Skin of body (tissue), 2 donors: Measurements from ENCODE around the gene ZBTB7B. TPM values are rescaled to one million over a fixed set of nuclear protein-coding genes. Genes with fewer than 3 reads are reported as not detected.
A peak's percentile ranks its signal among the peaks of the same experiment; 100 is the strongest.
"Not testable (repeated sequence)": the region's sequence is repeated elsewhere in the genome, so short reads cannot be mapped to it uniquely, and the experiment has no call there.

ENCODE experiments used
- DNase-seq: peaks from one replicate; lab custom pipeline; 2025; lab: John Stamatoyannopoulos, UW
- total RNA-seq: library from RNA; depleted of rRNA; stranded (reverse); fragments of >200 nt; gene quantifications from one replicate; pipeline ENCODE4 v1.2.3, GENCODE V29; 2014

ZBTB7B gene
- total RNA-seq, 1 donor from 2014 or later = 25.5 TPM

DNA sequence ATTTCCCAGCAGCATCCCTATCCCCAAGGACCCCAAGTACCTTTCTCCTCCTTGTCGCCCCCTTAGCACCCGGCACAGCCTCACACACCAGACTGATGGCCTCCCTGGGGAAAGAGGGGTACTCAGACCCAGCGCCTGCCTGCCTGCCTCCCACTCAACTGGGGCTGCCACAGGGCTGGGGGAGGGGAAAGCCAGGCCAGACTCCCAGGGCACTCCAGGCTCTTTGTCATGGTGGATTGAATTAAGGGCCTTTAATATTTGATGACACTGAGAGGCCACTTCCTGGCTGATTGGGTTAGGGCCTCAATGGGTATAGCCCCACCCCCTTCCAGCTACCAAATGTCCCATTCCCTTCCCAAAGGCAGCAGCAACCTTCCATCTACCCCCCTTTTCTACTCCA is 33.9 kb upstream of the ZBTB7B start:
- DNase-seq = no peak

DNA sequence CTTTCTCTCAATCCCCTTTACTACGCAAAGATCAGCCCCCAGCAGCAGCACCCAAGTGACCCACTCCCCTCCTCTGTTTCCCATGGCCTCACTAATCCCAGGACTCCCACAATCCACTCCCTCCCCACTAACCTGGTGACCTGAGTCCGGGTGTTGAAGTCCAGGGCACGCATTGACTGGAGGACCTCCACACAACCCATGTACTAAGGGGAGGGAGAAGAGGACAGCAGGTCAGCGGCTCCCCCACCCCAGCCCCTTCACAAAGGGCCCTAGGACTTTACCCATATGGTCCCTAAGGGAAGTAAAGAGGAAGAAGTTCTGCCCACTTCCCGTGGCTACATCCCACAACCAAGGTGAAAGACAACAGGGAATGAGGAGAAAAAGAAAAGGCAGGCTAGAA is 33.4 kb upstream of the ZBTB7B start:
- DNase-seq = no peak

DNA sequence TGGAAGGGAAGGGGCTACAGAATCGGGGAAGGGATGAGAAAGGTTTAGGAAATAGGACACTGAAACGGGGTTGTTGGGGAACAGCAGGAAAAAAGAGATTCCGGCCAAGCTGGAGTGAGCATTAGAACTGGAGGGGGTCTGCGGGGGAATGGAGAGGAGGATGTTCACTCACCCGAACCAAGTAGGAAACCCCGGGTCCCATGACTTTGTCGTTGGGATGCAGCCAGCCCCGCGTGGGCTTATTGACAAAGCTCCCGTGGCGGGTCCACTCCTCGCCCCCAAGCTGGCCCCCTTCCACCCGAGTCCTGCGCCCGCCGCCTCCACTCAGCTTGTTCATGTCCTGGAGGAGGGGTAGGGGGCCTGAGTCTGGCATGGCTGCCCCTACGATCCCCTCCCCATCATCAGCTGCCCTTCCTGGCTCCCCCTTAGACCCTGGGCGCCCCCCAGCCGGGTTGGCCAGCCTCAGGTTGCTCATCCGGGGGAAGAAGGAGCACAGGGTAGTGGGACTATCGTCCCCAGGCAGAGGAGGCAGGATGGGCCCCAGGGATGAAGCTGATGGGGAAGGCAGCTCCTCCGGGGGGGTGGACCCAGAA is 32.6 kb upstream of the ZBTB7B start:
- no peak for DNase-seq

DNA sequence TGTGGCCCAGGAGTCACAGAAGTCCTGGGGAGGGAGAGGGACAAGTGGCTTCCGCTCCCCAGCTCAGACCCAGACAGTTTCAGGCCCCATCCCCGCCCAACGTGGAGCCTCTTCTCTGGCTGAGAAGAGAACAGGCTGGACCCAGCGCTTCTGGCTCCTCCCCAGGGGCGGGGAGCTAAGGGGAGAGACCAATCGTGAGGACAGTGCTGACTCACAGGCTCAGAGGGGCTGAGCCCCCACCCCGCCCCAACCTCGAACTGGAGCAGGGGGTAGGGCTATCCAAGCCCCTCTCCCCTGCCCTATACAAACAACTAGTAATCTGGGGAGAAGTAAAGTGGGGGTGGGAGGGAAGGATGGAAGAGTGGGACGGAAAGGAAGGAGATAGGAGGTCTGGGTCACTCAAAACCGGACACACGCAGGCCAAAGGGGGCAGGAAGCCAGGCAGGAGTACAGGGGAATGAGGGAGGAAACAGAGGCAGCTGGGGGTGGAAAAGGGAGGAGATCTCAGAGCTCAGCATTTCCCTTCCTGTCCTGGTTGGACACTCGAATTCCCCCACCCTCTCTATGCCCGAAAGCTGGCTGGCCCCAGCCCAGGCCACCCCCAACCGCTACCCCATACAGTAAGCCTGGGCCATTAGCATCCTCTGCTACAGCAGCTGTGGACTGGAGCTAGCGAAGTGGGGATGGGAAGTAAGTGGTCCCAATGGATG is 31.8 kb upstream of the ZBTB7B start, which contains the start of gene SHC1:
Gene SHC1 (minus strand): TSS at position 117 of the 710 bp plus-strand sequence. CDS start 221 bp downstream, outside the sequence.
- DNase-seq = peak; percentile 95

DNA sequence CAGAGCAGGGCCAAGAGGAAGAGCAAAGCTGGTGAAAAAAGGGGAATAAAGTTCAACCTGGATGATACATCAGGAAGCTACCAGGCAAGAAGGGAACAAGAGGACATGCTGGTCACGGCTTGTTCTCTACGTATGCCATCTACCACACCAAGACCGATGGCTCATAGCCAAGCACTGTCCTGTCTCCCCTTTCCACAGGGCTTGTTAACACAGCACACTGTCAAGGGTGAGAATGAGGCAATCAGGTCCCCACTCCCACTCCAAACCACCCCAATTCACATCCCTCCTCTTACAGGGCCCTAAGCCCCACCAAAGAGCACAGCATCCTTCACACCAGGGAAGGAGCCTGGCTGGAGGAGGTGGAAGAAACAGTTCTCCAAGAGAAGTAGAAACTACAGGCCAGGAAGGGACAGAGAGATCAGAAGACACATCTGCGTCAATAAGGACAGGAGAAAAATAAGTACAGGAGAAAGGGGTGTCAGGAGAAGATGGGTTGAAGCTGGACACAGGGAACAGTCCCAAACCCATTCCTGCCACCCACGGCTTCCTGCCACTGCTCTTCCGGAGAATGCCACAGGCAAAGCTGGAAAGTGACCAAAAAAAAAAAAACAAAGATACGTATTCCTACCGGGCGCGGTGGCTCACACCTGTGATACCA is 31.1 kb upstream of the ZBTB7B start:
- no peak for DNase-seq

DNA sequence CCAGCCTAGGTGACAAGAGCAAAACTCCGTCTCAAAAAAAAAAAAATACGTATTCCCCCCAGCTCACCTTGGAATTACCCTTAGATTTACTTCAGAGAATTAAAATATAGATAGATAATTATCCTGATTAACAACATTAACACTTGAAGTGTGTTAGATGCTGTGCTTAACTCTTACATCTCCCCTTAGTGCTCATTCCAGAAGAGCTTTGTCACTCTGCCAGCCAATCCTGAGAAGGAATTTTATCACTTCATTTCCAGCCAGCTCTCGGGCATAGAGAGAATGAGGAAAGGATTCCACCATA is 30.4 kb upstream of the ZBTB7B start:
- no peak for DNase-seq

DNA sequence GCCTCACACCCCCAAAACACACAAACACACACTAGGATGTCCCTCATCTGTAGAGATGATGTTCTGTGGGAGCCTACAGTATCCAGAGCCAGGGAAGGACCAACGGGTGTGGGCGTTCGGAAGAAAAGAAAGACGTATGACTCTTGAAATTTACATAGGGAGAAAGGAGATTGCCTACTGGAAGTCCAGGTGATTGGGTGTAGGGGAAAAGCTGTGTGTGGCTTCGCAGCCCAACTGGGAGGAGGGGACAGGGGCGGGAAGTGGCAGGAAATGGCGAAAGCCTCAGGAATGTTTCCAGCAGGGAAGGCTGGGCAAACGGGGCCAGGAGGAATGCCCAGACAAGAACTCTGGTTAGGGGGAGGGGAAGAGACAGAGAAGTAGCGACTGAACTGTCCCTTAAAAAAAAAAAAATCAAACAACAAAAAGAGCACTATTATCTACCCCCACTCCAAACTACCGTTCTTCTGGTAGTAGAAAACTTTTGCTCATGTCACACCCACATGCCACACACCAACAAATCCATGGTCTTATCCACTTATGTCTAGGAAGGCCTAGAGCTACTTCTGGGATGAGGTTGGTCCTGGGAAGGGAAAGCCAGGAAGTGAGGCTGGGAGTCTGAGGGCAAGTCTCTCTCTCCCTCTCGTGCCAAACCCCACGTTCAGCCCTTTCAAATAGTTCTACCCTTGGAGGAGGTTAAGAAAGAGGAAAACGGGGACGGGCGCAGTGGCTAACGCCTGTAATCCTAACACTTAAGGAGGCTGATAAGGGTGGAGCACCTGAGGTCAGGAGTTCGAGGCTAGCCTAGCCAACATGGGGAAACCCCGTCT is 29.9 kb upstream of the ZBTB7B start:
- peak; percentile 20 for DNase-seq

DNA sequence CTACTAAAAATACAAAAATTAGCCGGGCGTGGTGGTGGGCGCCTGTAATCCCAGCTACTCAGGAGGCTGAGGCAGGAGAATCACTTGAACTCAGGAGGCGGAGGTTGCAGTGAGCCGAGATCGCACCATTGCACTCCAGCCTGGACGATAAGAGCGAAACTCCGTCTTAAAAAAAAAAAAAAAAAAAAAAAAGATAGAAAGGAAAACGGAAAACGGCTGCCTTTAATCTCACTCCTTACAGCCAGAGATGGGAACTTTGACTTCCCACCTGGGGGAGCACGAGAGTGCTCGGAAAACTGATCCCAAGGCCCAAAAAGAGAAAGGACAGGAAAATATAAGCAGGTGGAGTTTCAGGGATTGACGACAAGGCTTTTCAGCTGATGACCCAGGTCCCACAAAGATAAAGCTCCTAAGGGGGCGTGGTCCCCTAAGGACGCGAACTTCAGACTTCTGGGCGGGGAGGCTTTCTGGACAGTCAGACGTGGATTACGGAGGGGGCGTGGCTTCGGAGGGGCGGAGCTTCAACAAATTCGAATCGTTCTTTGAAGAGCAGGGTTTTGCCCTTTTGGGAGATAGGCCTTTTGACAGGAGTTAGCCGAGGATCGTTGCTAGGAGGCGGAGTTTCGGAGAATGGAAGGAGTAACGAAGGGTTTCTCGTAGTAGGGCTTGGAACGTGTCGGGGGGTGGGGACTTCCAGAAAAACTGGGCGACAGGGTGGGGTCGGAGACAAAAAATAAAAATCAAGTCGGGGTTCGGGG is 29.1 kb upstream of the ZBTB7B start:
- peak; percentile 94 for DNase-seq

DNA sequence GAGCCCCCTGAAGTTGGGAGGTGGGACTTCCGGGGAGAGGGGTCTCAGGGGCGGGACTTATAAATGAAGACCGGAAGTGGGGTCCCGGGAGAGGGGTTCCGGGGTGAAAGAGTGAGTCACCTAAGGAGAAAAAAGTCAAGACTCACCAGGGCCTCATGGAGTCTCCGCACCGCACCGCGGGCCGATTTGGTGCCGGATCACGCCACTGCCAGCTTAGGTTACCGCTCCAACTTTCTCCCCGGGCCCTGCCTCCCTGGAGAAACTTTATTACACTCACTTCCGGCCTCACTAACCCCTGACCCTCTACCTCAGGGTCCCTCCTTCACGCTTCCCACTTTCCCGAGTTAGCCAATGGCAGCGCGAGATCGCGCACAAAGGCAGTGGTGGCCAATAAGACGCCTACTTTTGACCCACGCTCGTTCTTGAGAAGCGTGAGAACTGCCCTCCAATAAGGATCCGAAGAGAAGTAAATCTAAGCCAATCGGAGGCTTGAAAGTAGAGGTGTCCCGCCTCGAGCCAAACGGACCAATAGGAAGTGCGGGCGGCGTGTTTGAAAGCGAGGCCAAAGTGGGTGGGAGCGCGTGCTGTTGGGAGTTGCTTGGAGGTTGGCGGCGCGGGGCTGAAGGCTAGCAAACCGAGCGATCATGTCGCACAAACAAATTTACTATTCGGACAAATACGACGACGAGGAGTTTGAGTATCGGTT is 28.3 kb upstream of the ZBTB7B start, which contains the start of gene CKS1B:
Gene CKS1B (plus strand): TSS at position 580 of the 706 bp plus-strand sequence. CDS start 65 bp downstream, at position 645.
- peak; percentile 100 for DNase-seq

DNA sequence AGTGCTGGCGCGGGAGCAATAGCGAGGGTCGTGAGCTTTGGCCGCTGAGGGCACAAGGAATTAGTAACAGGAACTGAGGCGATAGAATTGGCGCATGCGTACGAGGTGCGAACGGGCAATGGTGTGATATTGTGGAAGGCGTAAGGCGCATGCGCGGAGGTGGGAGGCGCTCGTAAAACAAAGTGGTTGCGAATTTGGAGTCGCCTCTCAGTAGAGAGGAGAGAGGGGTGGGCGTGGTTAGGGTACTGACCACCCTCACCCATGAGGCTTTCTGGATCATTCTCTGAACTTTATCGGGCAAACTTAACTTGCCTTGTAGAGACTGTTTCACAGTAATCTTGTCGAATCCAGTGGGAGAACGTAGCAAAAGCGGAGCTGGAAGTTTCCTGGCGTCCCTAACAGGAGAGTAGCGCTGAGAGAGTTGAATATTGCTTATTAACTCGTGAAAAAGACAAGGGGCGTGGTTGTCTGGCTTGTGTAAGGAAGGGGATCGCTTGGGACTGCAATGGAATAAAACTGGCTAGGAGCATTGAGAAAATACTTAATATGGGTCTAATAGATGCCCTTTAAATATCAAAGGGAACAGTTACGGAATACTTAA is 27.7 kb upstream of the ZBTB7B start:
- DNase-seq = peak; percentile 98

DNA sequence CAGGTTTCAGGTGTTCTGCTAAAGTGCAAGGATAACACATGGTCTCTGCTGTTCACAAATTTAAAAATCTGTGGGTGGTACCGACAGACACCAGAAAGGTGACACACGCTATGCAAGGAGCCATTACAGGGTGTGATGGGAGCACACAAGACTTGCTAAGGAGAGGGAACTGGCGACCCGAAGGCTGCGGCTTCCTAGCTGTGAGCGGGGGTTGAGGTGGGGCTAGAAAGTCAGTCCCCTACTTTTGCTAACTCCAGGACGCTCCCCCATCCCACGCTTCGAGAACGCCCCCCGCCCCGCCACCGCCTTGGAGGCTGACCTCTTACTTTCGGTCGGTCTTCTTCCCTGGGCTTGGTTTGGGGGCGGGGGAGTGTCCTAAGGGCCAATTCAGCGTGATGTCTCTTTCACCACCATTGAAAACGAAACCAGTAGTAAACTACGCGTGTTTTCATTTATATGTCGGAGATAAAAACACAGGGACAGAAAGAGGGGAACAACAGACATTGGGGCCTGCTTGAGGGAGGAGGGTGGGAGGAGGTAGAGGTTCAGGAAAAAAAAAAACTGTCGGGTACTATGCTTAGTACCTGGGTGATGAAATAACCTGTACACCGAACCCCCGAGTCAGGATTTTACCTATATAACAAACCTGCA is 27.1 kb upstream of the ZBTB7B start:
- peak; percentile 29 for DNase-seq

DNA sequence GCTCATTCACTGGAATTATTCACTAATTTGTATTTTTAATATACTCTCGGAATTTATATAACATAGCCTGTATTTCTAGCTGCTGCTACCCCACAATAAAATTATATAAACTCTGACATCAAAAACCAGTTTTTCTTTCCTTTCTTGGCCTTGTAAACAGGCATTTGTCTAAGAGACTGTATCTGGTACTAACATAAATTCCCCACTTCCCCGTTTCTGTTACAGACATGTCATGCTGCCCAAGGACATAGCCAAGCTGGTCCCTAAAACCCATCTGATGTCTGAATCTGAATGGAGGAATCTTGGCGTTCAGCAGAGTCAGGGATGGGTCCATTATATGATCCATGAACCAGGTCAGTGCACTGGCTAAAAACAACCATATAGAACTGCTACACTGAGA is 24.8 kb upstream of the ZBTB7B start:
- DNase-seq = not testable (repeated sequence)

DNA sequence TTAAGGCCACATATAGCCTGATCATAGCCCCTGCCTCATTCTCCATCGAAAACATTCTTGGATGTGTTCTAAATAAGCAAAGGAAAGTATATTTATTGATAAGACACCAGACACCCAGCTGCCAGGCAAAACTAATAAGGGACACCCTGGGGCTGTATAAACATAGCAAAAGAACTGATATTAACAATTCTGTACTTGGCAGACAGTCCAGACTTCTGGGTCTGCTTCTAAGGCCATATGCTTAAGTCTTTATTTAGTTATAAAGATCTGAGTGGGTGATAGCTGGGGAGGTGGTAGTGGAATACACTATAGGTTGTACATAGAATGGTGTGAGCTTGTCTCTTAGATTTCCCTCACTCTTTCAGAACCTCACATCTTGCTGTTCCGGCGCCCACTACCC is 24.2 kb upstream of the ZBTB7B start:
- no peak for DNase-seq

DNA sequence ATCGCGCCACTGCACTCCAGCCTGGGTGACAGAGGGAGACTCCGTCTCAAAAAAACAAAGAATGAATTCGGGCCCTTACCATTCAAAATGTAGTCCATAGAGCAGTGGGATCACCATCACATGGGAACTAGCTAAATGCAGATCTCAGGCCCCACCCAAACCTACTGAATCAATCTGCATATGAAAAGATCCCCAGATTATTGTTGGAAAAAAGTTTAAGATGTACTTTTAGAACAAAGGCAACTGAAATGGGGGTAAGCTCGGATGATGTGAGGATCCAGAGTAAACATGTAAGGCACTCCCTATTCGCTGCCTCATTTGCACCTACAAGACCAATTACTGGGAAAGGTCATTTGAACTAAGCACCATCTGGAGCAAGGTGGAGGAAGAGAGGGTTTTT is 20.3 kb upstream of the ZBTB7B start:
- no peak for DNase-seq

DNA sequence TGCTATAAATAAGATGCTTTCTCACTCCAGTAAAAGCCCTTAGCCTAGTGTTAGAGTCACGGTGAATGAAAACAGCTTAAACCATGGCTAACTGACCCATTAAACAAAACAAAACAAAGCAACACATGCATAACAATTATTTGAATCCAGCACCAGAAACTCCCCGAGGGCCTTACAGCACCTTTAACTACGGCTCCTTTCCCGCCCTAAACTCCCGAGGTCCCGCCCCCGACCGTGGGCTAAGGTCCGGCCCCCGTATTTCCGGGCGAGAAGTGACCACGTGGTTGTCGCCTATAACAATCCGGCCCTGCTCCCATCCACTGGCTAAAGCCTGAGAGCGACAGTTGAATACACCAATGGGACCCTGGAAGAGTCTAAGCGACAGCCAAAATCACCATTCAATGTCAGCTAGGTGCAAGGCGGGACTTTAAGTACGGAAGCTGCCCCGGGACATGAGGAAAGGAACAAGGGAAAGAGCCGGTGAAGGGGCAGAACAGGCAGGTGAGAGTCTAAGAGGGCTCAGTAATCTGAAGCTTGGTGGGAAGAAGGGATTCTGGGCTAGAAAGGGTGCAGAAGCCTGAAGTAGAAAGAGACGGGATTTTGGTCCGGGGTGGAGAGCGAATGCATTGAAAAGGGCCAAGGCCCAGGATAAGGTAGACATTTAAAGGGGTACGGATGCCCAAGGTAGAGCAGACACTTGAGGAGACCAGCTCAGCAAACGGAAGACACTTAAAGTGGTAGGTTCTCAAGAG is 19.5 kb upstream of the ZBTB7B start, which contains the start of gene FLAD1:
Gene FLAD1 (plus strand): TSS at position 448 of the 752 bp plus-strand sequence. CDS start 351 bp downstream, outside the sequence.
- peak; percentile 100 for DNase-seq

DNA sequence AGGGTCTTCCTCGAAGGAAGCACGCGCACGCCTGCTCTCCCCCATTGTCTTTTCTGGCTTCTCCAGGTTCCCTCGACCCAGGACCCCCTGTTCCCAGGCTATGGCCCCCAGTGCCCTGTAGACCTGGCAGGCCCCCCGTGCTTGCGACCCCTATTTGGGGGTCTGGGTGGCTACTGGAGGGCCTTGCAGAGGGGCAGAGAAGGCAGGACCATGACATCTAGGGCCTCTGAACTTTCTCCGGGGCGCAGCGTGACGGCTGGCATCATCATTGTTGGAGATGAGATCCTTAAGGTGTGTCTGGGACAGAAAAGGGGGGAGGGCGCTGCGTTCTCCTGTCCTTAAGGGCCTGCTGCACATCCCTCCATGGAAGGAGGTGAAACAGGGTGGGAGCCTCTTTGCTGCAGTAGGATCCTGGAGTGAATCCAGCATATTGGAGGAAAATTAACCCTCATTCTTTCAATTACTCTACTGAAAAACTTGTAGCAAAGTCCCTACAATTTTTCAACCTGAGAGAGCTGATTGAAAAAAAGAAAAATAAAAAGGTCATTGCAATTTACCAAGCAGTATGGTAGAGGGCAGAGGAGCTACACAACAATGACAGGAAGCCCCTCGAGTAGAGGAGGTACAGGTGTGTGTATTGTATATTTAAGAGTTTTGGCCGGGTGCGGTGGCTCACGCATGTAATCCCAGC is 18.7 kb upstream of the ZBTB7B start:
- no peak for DNase-seq

DNA sequence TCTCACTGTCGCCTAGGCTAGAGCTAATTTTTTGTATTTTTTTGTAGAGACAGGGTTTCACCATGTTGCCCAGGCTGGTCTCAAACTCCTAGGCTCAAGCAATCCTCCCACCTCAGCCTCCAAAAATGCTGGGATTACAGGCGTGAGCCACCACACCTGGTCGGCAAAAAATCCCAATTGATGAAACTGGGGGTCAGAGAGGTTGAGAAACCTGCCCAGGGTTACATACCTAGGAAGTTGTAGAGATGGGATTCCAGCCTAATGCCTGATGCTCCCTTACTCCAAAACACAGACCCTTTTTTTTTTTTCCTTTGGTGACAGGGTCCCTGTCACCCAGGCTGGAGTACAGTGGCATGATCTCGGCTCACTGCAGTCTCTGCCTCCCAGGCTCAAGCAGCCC is 15.9 kb upstream of the ZBTB7B start:
- not testable (repeated sequence) for DNase-seq

DNA sequence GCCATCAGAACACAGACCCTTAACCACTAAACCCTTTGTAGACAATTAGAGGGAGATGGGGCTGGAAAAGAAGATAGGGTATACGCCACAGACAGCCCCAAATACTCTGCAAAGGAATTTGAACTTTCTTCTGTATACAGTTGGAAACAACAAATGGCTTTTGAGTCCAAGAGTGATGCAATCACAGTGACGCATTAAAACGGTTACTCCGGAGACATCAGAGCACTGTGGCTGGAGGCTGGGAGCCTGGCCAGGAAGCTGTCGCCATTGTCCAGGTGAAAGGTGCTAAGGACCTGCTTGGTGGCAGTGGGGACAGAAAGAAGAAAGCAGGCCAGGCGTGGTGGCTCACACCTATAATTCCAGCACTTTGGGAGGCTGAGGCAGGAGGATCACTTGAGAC is 15.3 kb upstream of the ZBTB7B start:
- no peak for DNase-seq
